ENCODE data around the gene U2AF1L4. TPM values are rescaled to one million over a fixed set of nuclear protein-coding genes. Genes with fewer than 3 reads are reported as not detected.

Gene U2AF1L4
- 10 to 100 TPM; 14.0 to 21.6 TPM for total RNA-seq
- 10 to 100 TPM; 13.0 to 25.5 TPM for polyA plus RNA-seq
- long read RNA-seq, donor 1, result 0 reads
- long read RNA-seq, donor 2, partial matches to known transcripts, result 0 of 1 reads
- long read RNA-seq, donor 2, other reads (novel, unspliced or antisense), result 0 of 1 reads
- long read RNA-seq, donor 3, result 0 reads
- long read RNA-seq, donor 4, result 0 reads
- long read RNA-seq, donor 5, partial matches to known transcripts, result 0 of 1 reads
- long read RNA-seq, donor 5, other reads (novel, unspliced or antisense), result 0 of 1 reads

- Histone ChIP-seq H3K27ac (ENCODE audit: low read depth in 1 of 2, low read length in 1 of 2) (peak within 1 kb of the TSS; percentile 90 to 99), H3K36me3 (ENCODE audit: control insufficient read depth in 4 of 4, insufficient read depth in 4 of 4, low read length in 4 of 4) (peaks cover 0 to 9% (median 2%) of the 10 kb centered on the region in 4 donors), H3K9ac (ENCODE audit: insufficient read depth in 1 of 2, low read length in 2 of 2) (peak within 1 kb of the TSS; percentile 73 to 89), H3K27me3 (ENCODE audit: control insufficient read depth in 3 of 3, insufficient read depth in 3 of 3, low read length in 2 of 3) (no peaks in the 10 kb centered on the region), H3K9me3 (ENCODE audit: control insufficient read depth in 4 of 4, insufficient read depth in 3 of 4, low read length in 3 of 4) (no peaks in the 10 kb centered on the region), H3K4me3 (peak within 1 kb of the TSS; percentile 75), H3K4me1 (ENCODE audit: control insufficient read depth in 5 of 5, insufficient read depth in 5 of 5, low read length in 5 of 5) (peaks cover 0 to 34% (median 12%) of the 10 kb centered on the region in 5 donors)
- 0 to 1% methylated on average over 40 of the region's 40 CpGs for WGBS, 2 donors
- peak; percentile 80 for ATAC-seq (ENCODE audit: insufficient read depth, low FRiP score)
- no peak for TF ChIP-seq CTCF (IDR thresholded peaks at IDR 0.05; ENCODE audit: control extremely low read depth, extremely low read depth)
- peak; percentile 99 to 100 (median 100) for DNase-seq
Measured at GRCh38 chr19:35745328-35746086, at the start of gene U2AF1L4, which contains the start of gene PSENEN. Gene U2AF1L4 (minus strand): TSS chr19:35745418. CDS start chr19:35745391, 27 bp downstream. Gene PSENEN (plus strand): TSS chr19:35745651. CDS start chr19:35745931, 280 bp downstream.

GRCh38 chr19:35793381-35794165 lies 48.4 kb upstream of the U2AF1L4 start:
- WGBS, 2 donors, result 77 to 82% methylated on average over 7 of the region's 7 CpGs
- Histone ChIP-seq H3K27ac (ENCODE audit: low read depth in 1 of 2, low read length in 1 of 2) (no peak overlapping the region), H3K27me3 (ENCODE audit: control insufficient read depth in 3 of 3, insufficient read depth in 3 of 3, low read length in 2 of 3) (peaks cover 0 to 11% (median 7%) of the 10 kb centered on the region in 3 donors), H3K4me1 (ENCODE audit: control insufficient read depth in 5 of 5, insufficient read depth in 5 of 5, low read length in 5 of 5) (peaks cover 0 to 4% (median 0%) of the 10 kb centered on the region in 5 donors), H3K9me3 (ENCODE audit: control insufficient read depth in 4 of 4, insufficient read depth in 3 of 4, low read length in 3 of 4) (no peaks in the 10 kb centered on the region), H3K36me3 (ENCODE audit: control insufficient read depth in 4 of 4, insufficient read depth in 4 of 4, low read length in 4 of 4) (no peaks in the 10 kb centered on the region), H3K4me3 (no peak overlapping the region), H3K9ac (ENCODE audit: insufficient read depth in 1 of 2, low read length in 2 of 2) (no peak overlapping the region)
- TF ChIP-seq CTCF (IDR thresholded peaks at IDR 0.05; ENCODE audit: control extremely low read depth, extremely low read depth), result no peak
- no peak for DNase-seq
- ATAC-seq (ENCODE audit: insufficient read depth, low FRiP score), result no peak

- no peak for DNase-seq
- peaks cover 0 to 11% (median 4%) of the 10 kb centered on the region in 3 donors for H3K27me3 ChIP-seq (ENCODE audit: control insufficient read depth in 3 of 3, insufficient read depth in 3 of 3, low read length in 2 of 3)
- ATAC-seq (ENCODE audit: insufficient read depth, low FRiP score), result no peak
- TF ChIP-seq CTCF (IDR thresholded peaks at IDR 0.05; ENCODE audit: control extremely low read depth, extremely low read depth), result no peak
- no peak overlapping the region for H3K27ac ChIP-seq (ENCODE audit: low read depth in 1 of 2, low read length in 1 of 2)
- no peak overlapping the region for H3K4me3 ChIP-seq
- WGBS, 2 donors, result 78 to 83% methylated on average over 8 of the region's 8 CpGs
- no peaks in the 10 kb centered on the region for H3K9me3 ChIP-seq (ENCODE audit: control insufficient read depth in 4 of 4, insufficient read depth in 3 of 4, low read length in 3 of 4)
- no peak overlapping the region for H3K9ac ChIP-seq (ENCODE audit: insufficient read depth in 1 of 2, low read length in 2 of 2)
- H3K36me3 ChIP-seq (ENCODE audit: control insufficient read depth in 4 of 4, insufficient read depth in 4 of 4, low read length in 4 of 4), result no peaks in the 10 kb centered on the region
- peaks cover 0 to 3% (median 0%) of the 10 kb centered on the region in 5 donors for H3K4me1 ChIP-seq (ENCODE audit: control insufficient read depth in 5 of 5, insufficient read depth in 5 of 5, low read length in 5 of 5)
Measured at GRCh38 chr19:35792888-35793287, 47.7 kb upstream of the U2AF1L4 start.
